HG03060 (cell line): ENCODE results near the gene COLEC12.

Experiments used
- ATAC-seq: cut with Tn5 transposase; IDR thresholded peaks from one replicate; pipeline ENCODE4 v1.9.1; 2021; ENCODE audit warnings: low read depth, moderate number of reproducible peaks; ENCODE audit not compliant: unreplicated experiment

Gene COLEC12

DNA sequence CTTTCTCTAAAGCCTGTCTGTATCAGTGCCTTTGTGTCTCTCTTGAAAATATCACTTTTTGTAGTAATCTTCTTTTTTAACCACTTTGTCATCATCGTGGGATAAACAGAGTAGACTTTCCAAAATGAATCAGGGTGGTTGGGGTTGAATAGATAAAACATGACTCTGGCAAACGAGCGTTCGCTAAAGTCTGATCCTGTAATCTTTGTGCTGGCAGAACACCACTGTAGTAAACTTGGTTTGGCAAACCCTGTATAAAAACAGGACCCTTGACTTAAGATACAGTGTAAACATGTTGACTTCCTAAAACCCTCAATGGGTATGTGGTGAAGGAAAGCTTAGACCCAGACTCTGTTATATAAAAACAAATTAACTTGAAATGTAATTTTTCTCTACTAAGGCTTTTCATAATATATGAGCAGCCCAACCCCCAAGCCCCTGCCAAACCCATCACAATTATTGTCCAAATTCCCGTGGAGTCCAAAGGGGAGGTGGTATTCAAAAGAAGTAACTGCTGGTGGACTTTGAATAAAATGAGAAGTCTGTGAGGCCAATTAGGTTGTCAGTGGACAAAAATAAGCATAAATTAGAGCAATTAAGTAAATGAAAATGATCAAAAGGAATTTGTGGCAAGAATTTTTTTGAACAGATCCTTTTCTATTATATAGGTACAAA, 52.2 kb downstream of the COLEC12 start:
- no peak for ATAC-seq

DNA sequence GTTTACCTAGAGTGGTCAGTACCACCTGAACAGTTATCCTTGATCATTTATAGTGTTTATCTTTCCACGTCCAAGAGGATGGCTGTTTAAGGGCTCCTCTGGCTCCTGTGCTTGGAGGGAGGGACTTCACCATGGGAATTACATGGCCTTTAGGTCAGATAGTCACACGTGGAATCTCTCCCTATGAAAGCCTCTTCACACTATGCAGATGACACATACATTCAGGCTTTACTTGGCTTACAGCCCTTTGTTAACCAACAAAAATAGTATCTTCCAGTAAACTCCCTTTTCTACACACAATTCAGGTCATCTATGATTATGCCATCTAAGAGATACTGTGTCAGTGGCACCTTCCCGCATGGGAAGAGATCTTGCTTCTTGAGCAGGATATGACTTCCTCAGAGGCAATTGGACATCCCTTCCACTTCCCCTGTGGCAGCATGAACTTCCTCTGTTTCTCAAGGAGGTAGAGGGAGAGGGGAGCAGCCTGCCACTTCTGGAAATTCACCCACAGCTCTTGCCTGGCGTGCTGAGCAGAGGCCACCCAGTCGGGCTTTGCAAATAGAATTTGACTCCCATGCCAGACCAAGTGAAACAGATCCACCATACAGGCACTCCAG, 53.5 kb downstream of the COLEC12 start:
- ATAC-seq, result no peak

DNA sequence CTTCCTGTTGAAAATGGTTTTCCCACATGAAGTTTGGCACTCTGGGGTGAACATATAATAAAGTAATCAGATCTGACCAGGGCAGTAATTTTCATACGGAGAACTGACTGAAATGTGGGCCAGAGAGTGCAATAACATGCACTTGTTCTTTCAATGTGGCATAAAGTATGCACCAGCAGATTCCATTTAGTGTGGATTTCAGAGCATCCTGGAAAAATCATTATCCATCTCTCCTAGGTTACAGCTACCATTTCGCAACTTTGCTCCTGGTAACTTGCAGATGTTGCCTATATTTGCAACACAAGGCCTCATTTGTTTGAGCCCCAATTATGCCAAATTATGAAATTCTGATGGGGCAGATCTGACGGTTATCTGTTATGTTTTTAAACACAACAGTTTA, 55.4 kb downstream of the COLEC12 start:
- ATAC-seq, result no peak

DNA sequence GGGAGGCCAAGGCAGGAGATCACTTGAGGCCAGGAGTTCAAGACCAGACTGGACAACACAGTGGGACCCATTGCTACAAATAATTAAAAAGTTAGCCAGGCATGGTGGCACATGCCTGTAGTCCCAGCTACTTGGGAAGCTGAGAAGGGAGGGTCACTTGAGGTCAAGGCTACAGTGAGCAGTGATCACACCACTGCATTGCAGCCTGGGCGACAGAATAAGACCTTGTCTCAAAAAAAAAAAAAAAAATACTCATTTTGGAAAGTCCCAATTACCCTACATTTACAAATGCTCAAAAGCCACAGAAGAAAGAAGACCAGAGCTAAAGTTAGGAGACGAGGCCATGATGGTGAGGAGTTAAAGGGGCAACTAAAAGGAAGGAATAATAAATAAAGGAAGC, 61.9 kb downstream of the COLEC12 start:
- no peak for ATAC-seq

DNA sequence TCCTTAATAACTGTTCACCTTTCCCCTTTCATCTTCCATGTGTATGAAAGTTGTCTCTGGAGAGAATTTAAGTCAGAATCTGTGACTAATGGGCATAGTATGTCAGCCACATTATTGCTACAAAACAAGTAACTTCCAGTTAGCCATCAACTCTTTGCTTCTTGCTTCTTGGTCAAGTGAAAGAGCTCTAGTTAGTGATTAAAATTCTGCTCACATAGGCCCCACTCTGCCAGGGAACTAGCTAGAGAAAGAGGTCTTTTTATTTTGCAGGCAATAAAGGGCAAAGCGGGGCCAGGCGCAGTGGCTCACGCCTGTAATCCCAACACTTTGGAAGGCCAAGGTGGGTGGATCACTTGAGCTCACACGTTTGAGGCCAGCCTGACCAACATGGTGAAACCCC, 64.6 kb downstream of the COLEC12 start:
- ATAC-seq, result no peak

DNA sequence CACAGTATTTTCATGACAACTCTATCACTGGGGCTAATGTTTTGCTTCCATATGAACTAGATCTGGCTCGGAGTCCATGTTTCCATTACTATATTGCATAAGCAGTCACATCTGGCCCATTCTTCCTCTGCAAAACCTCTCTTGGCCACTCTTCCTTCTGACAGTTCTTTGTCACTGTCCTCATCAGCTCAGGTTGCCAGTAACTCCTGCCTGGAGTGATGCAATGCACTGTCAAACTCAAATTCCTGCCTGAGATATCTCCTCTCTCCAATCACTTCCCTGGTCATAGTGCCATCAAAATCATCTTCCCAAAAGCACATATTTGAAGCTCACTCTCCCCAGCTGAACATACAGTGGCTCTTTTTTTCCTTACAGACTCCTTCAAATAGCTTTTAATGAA, 66.1 kb downstream of the COLEC12 start:
- no peak for ATAC-seq

DNA sequence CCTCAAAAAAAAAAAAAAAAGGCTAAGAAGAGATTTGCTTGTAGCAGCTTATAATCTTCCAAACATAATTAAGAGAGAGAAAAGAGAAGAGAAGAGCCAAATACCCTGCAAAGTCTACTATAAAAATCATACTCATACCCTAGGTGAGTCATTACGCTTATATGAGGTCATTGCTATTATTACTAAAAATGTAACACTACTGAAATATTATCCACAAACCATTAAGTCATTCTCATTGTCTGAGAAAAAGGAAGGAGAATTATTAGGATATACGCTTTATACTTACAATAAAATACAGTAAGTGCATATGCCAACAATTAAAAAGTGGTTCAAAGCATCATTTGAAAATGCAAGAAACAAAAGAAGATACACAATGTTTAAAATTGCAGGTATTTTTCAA, 66.5 kb downstream of the COLEC12 start:
- ATAC-seq, result no peak

DNA sequence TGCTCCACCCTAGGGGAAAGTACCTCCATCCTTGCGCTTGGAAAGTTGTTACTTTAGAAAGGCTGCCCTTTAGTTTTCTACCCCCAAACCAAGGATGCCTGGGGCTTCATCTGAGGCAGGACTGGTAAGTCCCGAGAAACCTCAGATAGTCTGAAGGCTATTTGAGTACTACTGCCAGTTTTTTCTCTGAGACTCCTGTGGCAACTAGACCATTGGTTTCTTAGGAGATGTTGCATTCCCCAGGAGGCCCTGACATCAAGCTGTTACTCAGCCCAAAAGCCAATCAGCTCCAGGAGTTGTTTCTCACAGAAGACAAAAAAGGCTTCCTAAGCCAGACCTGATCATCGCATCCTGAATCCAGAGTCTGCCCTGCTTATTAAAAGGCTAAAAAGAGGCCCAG, 67.2 kb downstream of the COLEC12 start:
- ATAC-seq, result no peak

DNA sequence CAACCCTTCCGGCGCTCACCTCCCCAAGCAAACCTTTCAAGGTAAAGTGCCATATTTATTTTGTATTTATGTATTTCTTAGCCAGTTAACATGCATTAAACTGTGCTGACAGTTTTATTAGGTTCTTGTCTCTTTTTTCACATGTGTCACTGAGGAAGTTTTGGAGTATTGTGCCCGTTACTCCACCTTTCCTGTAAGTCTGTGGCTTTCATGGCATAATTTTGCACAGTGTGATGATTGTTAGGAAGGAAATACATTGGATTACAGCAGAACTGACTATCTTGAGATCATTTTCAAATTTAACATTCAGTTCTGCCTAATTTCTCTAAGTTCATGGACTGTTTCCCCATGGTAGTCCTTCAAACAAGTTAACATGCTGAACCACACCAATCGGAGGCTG, 67.7 kb downstream of the COLEC12 start:
- no peak for ATAC-seq

DNA sequence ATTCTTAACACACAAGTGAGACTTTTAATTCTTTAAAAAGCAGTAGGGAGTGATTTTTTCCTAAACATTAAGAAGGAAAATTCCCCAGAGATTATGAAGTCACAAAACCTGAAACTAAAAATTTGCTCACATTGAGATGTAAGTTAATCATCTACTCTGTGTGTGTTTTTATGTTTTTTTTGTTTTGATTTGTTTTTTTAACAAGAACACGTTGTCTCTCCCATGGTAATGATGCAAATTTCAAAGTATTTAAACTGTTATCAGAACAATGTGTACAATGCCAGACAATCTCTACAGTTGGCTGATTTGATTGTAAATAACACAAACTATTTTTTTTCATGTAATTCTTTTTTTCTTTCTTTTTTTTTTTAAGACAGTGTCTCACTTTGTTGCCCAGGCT, 71.5 kb downstream of the COLEC12 start:
- ATAC-seq, result no peak

DNA sequence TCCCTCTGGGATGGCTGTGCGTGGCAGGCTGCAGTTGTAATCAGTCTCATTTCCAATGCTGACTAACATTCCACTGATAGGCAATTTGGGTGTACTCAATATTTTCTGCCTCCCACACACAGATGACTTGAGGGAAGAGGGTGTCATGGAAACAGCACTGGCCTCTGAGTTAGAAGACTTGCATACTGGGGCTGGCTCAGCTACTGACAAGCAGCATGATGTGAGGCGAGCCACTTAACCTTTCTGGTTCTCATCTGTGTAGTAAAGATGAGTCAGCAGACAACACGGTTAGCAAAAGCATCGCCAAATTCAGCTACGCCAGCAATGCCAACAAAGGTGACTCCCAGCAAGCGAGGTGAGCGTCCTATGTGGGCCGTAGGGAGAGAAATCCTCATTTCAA, 73.5 kb downstream of the COLEC12 start:
- ATAC-seq, result no peak

DNA sequence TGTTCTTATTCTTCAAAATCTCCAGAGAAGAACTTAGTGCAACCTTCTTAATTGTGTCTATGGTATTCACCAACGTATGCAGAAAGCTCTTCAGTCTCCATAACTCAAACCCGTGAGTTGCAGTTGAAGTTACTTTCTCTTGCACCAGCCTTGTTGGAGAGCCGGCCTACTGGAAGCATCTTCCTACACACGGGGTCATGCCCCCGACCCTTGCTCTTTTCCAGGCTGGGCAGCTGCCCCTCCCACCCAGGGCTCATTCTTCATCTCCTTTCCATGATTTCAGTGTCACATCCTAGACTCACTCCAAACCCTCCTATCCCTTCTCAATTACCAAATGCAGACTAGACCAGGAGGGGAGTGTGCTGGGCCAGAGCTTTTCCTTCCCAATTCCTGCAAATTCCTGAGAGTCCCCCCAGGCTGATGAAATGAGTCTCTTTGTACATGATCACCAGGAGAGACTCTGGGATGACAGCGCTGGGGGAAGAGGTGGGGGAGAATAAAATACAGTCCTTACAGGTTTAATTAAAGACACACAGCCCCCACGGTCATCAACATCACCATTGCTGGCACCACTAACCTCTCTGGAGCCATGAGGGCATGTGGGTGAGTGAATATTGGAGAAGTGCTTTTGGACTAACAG, 75.3 kb downstream of the COLEC12 start:
- no peak for ATAC-seq

DNA sequence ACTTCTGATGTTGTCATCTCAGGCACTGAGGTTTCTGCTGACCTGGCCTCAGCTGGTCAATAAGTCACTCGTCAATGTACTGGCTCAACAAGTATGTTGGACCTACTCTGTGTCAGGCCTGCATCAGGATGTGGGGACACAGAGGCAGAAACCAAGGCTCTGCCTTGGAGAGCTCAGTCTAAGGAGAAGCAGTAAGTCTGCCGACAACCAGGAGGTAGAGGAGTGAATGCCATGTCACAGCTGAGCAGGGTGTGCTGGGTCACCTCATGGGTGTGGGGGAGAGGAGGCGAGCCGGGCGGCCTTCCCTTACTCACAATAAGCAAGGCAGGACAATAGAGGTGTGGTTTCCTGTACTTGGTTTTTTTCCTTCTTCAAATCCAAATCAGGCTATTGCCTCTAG, 75.8 kb downstream of the COLEC12 start:
- no peak for ATAC-seq

DNA sequence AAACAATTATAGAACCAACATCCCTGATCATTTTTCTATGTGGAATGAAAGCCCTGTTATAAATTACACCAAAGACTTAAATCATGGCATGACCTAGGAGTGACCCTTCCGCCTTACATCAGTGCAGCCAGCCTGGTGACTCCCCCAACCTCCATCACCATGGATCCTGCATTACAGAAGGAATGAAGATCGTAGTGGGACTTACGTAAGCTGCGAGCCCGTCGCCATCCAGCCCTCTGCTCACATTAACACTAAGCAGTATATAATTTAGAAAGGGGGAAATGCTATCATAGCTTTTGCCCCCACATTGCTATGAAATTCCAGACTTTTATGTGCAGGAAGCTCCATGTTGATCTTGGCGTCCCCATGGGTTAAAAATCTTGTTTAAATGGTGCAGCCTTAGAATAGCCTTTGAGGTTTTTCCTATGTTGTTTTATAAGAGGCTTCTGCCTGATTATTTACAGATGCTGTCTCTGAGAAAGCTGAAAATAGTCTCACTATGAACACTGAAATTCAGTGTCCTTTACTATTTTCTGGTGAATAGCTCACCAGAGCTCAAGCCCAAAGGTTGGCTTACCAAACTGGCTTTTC, 76.3 kb downstream of the COLEC12 start:
- no peak for ATAC-seq

DNA sequence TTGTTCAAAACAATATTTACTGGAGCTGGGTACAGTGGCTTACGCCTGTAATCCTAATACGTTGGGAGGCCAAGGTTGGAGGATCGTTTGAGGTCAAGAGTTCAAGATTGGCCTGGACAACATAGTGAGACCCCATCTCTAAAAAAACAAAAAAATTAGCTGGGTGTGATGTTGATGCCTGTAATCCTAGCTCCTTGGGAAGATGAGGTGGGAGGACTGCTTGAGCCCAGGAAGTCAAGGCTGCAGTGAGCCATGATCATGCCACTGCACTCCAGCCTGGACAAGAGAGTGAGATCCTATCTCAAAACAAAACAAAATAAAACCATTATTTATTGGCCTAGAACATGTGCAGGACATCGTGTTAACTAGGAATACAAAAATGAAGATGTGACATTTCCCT, 77.5 kb downstream of the COLEC12 start:
- no peak for ATAC-seq

DNA sequence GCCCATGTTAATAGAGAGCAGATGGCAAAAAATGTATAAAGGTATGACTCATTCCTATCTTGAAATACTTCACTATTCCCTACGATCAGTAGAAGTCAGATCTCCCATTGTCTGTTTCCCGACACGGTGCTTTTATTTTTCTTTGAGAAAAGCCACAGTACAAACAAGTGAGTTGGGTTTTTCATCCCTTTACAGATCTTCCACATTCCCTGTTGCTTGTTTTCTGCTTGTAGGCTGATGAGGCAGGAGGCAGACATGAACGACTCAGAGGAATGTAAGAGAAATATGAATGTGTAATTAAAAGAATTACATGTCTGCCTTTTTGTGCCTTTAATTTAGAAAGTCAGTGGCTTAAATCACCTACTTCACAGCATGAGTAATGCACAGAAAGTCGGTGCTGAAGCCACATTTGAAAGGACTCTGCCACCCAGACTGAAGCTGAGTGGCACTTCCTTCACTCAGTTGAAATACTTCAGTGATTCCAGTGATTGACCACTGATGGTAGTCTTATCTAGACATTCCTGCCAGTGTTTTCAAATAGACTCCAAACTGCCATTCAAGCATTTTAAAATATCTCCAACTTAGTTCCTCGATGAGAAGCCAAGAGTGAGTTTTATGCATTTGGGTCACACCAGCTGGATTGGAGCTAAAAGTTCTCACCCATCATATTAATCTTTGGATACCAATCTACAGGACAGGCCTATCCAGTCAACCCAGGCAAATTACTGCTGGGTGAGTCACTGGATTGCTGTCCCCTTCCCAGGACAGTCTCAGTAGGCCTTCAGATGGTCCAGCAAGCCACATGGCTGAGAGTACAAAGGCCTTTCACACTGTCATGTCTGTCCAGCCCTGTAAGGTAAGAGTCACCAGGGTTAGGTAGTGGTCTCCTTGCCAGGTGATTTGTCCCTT, 79.0 kb downstream of the COLEC12 start:
- ATAC-seq, result no peak

DNA sequence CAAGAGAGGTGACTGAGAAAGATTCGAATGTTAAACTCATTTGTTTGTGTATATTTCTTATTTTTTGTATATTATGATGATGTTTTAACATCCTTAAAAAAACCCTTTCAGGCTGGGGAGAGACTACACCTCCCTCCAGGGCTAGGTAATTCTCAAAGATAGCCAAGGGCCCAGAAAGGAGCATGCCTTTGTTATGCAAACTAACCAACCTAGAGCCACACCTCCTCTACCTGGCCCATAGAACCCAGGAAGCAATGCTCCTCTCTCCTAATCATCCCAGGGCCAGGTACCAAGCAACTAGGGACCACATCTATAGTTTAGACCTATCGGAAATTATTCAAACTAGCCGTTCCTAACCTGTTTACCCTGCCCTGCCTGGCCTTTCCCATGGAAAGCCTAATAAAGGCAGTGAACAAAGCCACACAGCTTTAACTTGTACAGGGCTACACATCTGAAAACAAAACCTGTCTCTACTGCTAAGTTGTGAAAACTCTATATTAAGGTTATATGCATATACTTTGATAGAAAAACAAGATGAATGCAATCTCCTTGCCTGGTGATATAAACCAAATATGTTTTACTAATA, 79.7 kb downstream of the COLEC12 start:
- no peak for ATAC-seq

DNA sequence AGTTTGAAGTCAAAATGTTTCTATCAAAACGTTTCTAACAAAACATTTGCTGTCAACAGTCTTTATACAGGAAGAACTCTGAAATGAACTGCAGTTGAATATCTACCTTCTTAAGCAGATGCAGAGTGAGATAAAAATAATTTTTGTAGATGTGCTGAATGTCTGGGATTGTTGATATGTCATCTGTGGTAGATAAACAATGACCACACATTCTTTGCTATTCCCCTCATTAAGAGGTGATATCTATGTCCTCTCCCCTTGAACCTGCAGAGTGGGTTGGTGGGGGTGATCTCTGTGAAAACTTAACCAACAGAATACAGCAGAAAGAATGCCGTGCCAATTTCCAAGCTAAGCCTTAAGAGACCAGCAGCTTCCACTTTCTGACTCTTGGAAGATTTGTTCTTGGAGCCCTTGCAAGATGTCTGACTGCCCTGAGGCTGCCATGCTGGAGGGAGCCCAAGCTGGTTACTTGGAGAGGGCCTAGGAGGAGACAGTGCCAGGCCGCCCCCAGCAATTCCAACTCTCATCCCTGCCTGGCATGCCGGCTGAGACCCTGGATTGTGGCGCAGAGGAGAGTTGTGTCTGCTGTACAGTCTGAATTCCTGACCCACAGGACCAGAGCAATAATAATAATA, 80.8 kb downstream of the COLEC12 start:
- ATAC-seq, result no peak

DNA sequence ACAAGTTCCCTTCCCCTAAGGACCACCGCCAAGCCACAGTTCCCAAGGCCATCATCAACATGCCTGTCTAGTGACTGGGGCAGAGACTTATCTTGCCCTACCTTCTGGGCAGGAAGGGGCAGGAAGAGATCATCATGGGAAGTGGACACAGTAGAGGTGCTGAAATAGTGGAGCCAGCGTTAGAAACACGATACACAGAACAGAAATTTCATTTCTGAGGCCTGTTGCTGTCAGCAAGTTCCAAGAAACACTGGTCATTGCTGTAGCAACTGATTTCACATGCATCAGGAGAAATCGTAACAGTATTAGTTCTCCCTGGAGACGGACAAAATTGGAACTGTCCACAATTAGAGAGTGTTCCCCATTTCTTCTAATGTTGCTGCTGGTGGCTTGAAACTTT, 83.0 kb downstream of the COLEC12 start:
- ATAC-seq, result no peak

DNA sequence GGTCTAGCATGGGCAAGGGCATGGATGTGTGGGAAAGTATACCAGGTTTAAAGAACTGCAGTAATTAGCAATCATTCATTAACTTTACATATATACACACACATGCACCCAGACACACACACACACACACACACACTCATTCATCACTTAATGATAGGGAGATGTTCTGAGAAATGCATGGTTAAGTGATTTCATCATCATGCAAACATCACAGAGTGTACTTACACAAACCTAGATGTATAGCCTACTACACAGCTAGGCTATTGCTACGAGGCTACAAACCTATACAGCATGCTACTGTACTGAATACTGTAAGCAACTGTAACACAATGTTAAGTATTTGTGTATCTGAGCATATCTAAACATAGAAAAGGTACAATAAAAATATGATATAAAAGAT, 83.6 kb downstream of the COLEC12 start:
- ATAC-seq, result no peak
